ENCODE measurements around the gene SLC2A9. TPM values are rescaled to one million over a fixed set of nuclear protein-coding genes. Genes with fewer than 3 reads are reported as not detected.

SLC2A9 gene
- total RNA-seq, 1 donor from 2014 or later: 3.6 TPM

- TF ChIP-seq CTCF (IDR thresholded peaks at IDR 0.05; ENCODE audit: insufficient read depth, low read length, poor library complexity, severe bottlenecking): no peak
- no peak overlapping the region for H3K4me3 ChIP-seq (ENCODE audit: low read depth, low read length)
- no peaks in the 10 kb centered on the region for H3K36me3 ChIP-seq (ENCODE audit: control insufficient read depth, insufficient read depth, low read length)
- H3K27me3 ChIP-seq (ENCODE audit: control insufficient read depth, insufficient read depth, low read length): no peaks in the 10 kb centered on the region
- no peak for DNase-seq (ENCODE audit: low read depth)
Measured at GRCh38 chr4:9962611-9963314, 58.5 kb downstream of the SLC2A9 start.

- no peak for DNase-seq (ENCODE audit: low read depth)
- no peaks in the 10 kb centered on the region for H3K36me3 ChIP-seq (ENCODE audit: control insufficient read depth, insufficient read depth, low read length)
- no peak for TF ChIP-seq CTCF (IDR thresholded peaks at IDR 0.05; ENCODE audit: insufficient read depth, low read length, poor library complexity, severe bottlenecking)
- H3K27me3 ChIP-seq (ENCODE audit: control insufficient read depth, insufficient read depth, low read length): no peaks in the 10 kb centered on the region
- no peak overlapping the region for H3K4me3 ChIP-seq (ENCODE audit: low read depth, low read length)
Measured at GRCh38 chr4:9954468-9954867, 66.8 kb downstream of the SLC2A9 start.

- Histone ChIP-seq H3K4me3 (ENCODE audit: low read depth, low read length) (no peak overlapping the region), H3K36me3 (ENCODE audit: control insufficient read depth, insufficient read depth, low read length) (no peaks in the 10 kb centered on the region), H3K27me3 (ENCODE audit: control insufficient read depth, insufficient read depth, low read length) (no peaks in the 10 kb centered on the region)
- no peak for DNase-seq (ENCODE audit: low read depth)
- TF ChIP-seq CTCF (IDR thresholded peaks at IDR 0.05; ENCODE audit: insufficient read depth, low read length, poor library complexity, severe bottlenecking): no peak
Measured at GRCh38 chr4:9953089-9953488, 68.2 kb downstream of the SLC2A9 start.

- H3K4me3 ChIP-seq (ENCODE audit: low read depth, low read length): no peak overlapping the region
- H3K27me3 ChIP-seq (ENCODE audit: control insufficient read depth, insufficient read depth, low read length): no peaks in the 10 kb centered on the region
- DNase-seq (ENCODE audit: low read depth): no peak
- H3K36me3 ChIP-seq (ENCODE audit: control insufficient read depth, insufficient read depth, low read length): no peaks in the 10 kb centered on the region
- no peak for TF ChIP-seq CTCF (IDR thresholded peaks at IDR 0.05; ENCODE audit: insufficient read depth, low read length, poor library complexity, severe bottlenecking)
Measured at GRCh38 chr4:9952415-9952950, 68.8 kb downstream of the SLC2A9 start.

- H3K27me3 ChIP-seq (ENCODE audit: control insufficient read depth, insufficient read depth, low read length): no peaks in the 10 kb centered on the region
- DNase-seq (ENCODE audit: low read depth): no peak
- no peak overlapping the region for H3K4me3 ChIP-seq (ENCODE audit: low read depth, low read length)
- no peaks in the 10 kb centered on the region for H3K36me3 ChIP-seq (ENCODE audit: control insufficient read depth, insufficient read depth, low read length)
- TF ChIP-seq CTCF (IDR thresholded peaks at IDR 0.05; ENCODE audit: insufficient read depth, low read length, poor library complexity, severe bottlenecking): no peak
Measured at GRCh38 chr4:9949573-9949972, 71.7 kb downstream of the SLC2A9 start.
